HepG2 (cell line): ENCODE measurements around the gene FOXL3. TPM values are rescaled to one million over a fixed set of nuclear protein-coding genes. Genes with fewer than 3 reads are reported as not detected.
A peak's percentile ranks its signal among the peaks of the same experiment; 100 is the strongest.

Experiments
- ATAC-seq: fragments of 200-7000 bp; cut with Tn5 transposase; 3 replicates; pipeline ENCODE4 v1.9.1; 2020; ENCODE audit warnings: mild to moderate bottlenecking, moderate library complexity
- BruUV-seq: library from RNA; stranded (reverse); fragments of 400-500 nt; replicated peaks from 2 replicates; lab custom pipeline; 2021; lab: Mats Ljungman, UMichigan
- CTCF ChIA-PET: fragments of 300-600 bp; formaldehyde crosslinking; extraction: SDS; loops from one replicate; lab custom pipeline; 2021; ENCODE audit warnings: low total read pairs, inconsistent platforms, low intra/inter-chr PET ratio; lab: Yijun Ruan, JAX
- POLR2A ChIA-PET: fragments of 350-600 bp; sonication (Branson Sonifier 250); formaldehyde crosslinking; loops from one replicate; lab custom pipeline; 2020; ENCODE audit warnings: antibody characterized with exemption, inconsistent platforms; lab: Yijun Ruan, JAX
- DNase-seq: peaks from one replicate; pipeline ENCODE4 v3.0.0-alpha.2; 2015; ENCODE audit warnings: low spot score
- FAIRE-seq: peaks from 3 replicates; lab custom pipeline; 2011; peaks lifted over from hg19 to GRCh38; lab: Jason Lieb, UNC
- H2AFZ ChIP-seq: one replicate; pipeline ENCODE4 v1.6.1; 2011; ENCODE audit warnings: low read length, inconsistent platforms
- H3K27ac ChIP-seq: fragments of 300-600 bp; 3 replicates; pipeline ENCODE4 v1.8.0; 2011; ENCODE audit warnings: mixed run types, mild to moderate bottlenecking, mixed read lengths, low read length, inconsistent platforms; ENCODE audit not compliant: insufficient read depth; ENCODE audit errors: extremely low read length
- H3K27me3 ChIP-seq, 2 experiments: fragments of 200-600 bp in 1 of 2; 2 replicates in 1 of 2; 3 replicates in 1 of 2; pipeline versions ENCODE4 v1.6.0 to v1.8.0; 2011; ENCODE audit warnings: low read length in 2 of 2, mild to moderate bottlenecking in 2 of 2, moderate library complexity in 2 of 2, inconsistent platforms in 1 of 2; ENCODE audit not compliant: insufficient read depth in 2 of 2, control insufficient read depth in 1 of 2
- H3K36me3 ChIP-seq, 2 experiments: fragments of 200-600 bp in 1 of 2; replicated peaks in 1 of 2; 2 replicates in 1 of 2; 3 replicates in 1 of 2; pipeline versions ENCODE4 v1.5.1 to v1.8.0; 2011; ENCODE audit warnings: low read length in 2 of 2, inconsistent platforms in 1 of 2; ENCODE audit not compliant: insufficient read depth in 2 of 2, control insufficient read depth in 1 of 2
- H3K4me1 ChIP-seq: 2 replicates; pipeline ENCODE4 v1.5.1; 2012; ENCODE audit warnings: low read length, inconsistent platforms; ENCODE audit not compliant: insufficient read depth
- H3K4me2 ChIP-seq: 2 replicates; pipeline ENCODE4 v1.6.0; 2011; ENCODE audit warnings: low read depth, low read length, inconsistent platforms
- H3K4me3 ChIP-seq, 3 experiments: fragments of 200-600 bp in 1 of 3; sonication (generic), shearing (Covaris generic) in 1 of 3; replicated peaks in 1 of 3; 2 replicates each; pipeline ENCODE4 v1.5.1; 2011 to 2016; ENCODE audit warnings: low read length in 3 of 3, inconsistent platforms in 2 of 3, low read depth in 2 of 3, mild to moderate bottlenecking in 2 of 3, control low read depth in 1 of 3, mixed read lengths in 1 of 3; ENCODE audit not compliant: insufficient read depth in 1 of 3
- H3K79me2 ChIP-seq: one replicate; pipeline ENCODE4 v1.6.1; 2011; ENCODE audit warnings: low read length, inconsistent platforms; ENCODE audit not compliant: insufficient read depth
- H3K9ac ChIP-seq: 2 replicates; pipeline ENCODE4 v1.6.0; 2011; ENCODE audit warnings: mild to moderate bottlenecking, low read depth, low read length, inconsistent platforms; ENCODE audit not compliant: insufficient read depth
- H3K9me3 ChIP-seq: 2 replicates; pipeline ENCODE4 v1.5.1; 2012; ENCODE audit warnings: mild to moderate bottlenecking, low read length
- H4K20me1 ChIP-seq: 2 replicates; pipeline ENCODE4 v1.6.0; 2011; ENCODE audit warnings: inconsistent platforms, mild to moderate bottlenecking, low read length, moderate library complexity; ENCODE audit not compliant: insufficient read depth
- IRX3 ChIP-seq: sonication (generic); formaldehyde crosslinking; IDR thresholded peaks from 2 replicates; pipeline ENCODE4 v1.8.1; 2023; ENCODE audit warnings: mild to moderate bottlenecking, low read depth, missing genetic modification reagents, borderline replicate concordance
- SRSF9 ChIP-seq: fragments of 200-400 bp; formaldehyde crosslinking; IDR thresholded peaks from 2 replicates; pipeline ENCODE4 v1.6.1; 2018; ENCODE audit warnings: borderline replicate concordance, mild to moderate bottlenecking, low read depth, low read length; ENCODE audit not compliant: insufficient read depth, poor library complexity, severe bottlenecking
- TEAD3 ChIP-seq: optimal IDR thresholded peaks from 2 replicates; pipeline ENCODE3; 2016; ENCODE audit warnings: borderline replicate concordance
- TOE1 ChIP-seq: sonication (generic); formaldehyde crosslinking; IDR thresholded peaks from 2 replicates; pipeline ENCODE4 v1.4.0; 2020; ENCODE audit warnings: mild to moderate bottlenecking, missing genetic modification reagents
- UBTF ChIP-seq: sonication (generic); formaldehyde crosslinking; IDR thresholded peaks from 2 replicates; pipeline ENCODE4 v1.4.0; 2020; ENCODE audit warnings: mild to moderate bottlenecking, missing genetic modification reagents
- ZNF12 ChIP-seq: sonication (generic); formaldehyde crosslinking; IDR thresholded peaks from 2 replicates; pipeline ENCODE4 v1.5.0; 2020; ENCODE audit warnings: missing genetic modification reagents
- ZNF383 ChIP-seq: sonication (generic); formaldehyde crosslinking; IDR thresholded peaks from 2 replicates; pipeline ENCODE4 v1.4.0; 2020; ENCODE audit warnings: missing genetic modification reagents, mild to moderate bottlenecking, borderline replicate concordance
- ZNF629 ChIP-seq: sonication (generic); formaldehyde crosslinking; conservative IDR thresholded peaks from 2 replicates; pipeline ENCODE4 v1.5.0; 2020; ENCODE audit warnings: missing genetic modification reagents
- ZNF660 ChIP-seq: sonication (generic); formaldehyde crosslinking; IDR thresholded peaks from 2 replicates; pipeline ENCODE4 v1.5.1; 2020; ENCODE audit warnings: mild to moderate bottlenecking, low read depth, missing genetic modification reagents, borderline replicate concordance
- ZNF775 ChIP-seq: sonication (generic); formaldehyde crosslinking; IDR thresholded peaks from 2 replicates; pipeline ENCODE4 v1.4.0; 2020; ENCODE audit warnings: missing genetic modification reagents, mild to moderate bottlenecking, moderate library complexity, borderline replicate concordance
- WGBS: methylation state at CpG from one replicate; pipeline ENCODE4 v1.1.6; 2017; ENCODE audit warnings: low lambda C conversion rate; 5-methylcytosine and 5-hydroxymethylcytosine counted together
- in situ Hi-C: cut with HindIII; loops from 2 replicates; pipeline ENCODE4 v1.10.0; 2017; ENCODE audit warnings: low pct_unique_long_range_greater_than_20kb; ENCODE audit not compliant: extremely low pct_ligation_motif_present
- intact Hi-C: fragments of 100-400 bp; cut with micrococcal nuclease; formaldehyde crosslinking; loops from one replicate; pipeline ENCODE4 v1.10.0; 2022; ENCODE audit not compliant: unreplicated experiment
- polyA plus RNA-seq, 8 experiments: library from polyadenylated mRNA; depleted of rRNA in 3 of 8; stranded (reverse) in 7 of 8; unstranded in 1 of 8; fragments of >200 nt; fragmentation: Illumina TruSeq in 4 of 8; extraction: Trizol in 4 of 8; gene quantifications; 2 replicates each; pipeline versions ENCODE4 v1.2.1 to v1.2.3, GENCODE V29; 2011 to 2016; ENCODE audit warnings: low read depth in 4 of 8, missing spikeins in 1 of 8, mixed read lengths in 1 of 8; ENCODE audit not compliant: insufficient read depth in 1 of 8
- total RNA-seq, 5 experiments: library from RNA; depleted of rRNA; stranded (reverse); fragments of >200 nt; fragmentation: Illumina TruSeq; extraction: Trizol; gene quantifications; 2 replicates each; pipeline ENCODE4 v1.2.3, GENCODE V29; 2016; ENCODE audit warnings: low read depth in 1 of 5
- TF ChIP-seq, protein P1 (sequence below): sonication (generic); formaldehyde crosslinking; IDR thresholded peaks from 2 replicates; pipeline ENCODE4 v1.5.1; 2020; ENCODE audit warnings: missing genetic modification reagents, mild to moderate bottlenecking, borderline replicate concordance
- TF ChIP-seq, protein P2 (sequence below): sonication (generic); formaldehyde crosslinking; IDR thresholded peaks from 2 replicates; pipeline ENCODE4 v1.8.0; 2022; ENCODE audit warnings: missing genetic modification reagents, mild to moderate bottlenecking, moderate library complexity, borderline replicate concordance

Gene FOXL3
- total and polyA plus RNA-seq, 2 of the 13 experiments (the other 11 are each of a cell fraction or from before 2014, with no cell fraction given): not detected

- FAIRE-seq: no peak
- Histone ChIP-seq H2AFZ (no peak overlapping the region), H3K9ac (no peak overlapping the region), H3K27me3 (peaks cover 4 to 54% of the 10 kb centered on the region in 2 experiments; a peak in 4 of 5 replicates), H3K79me2 (no peaks in the 10 kb centered on the region), H4K20me1 (no peaks in the 10 kb centered on the region), H3K4me3 (no peak overlapping the region), H3K27ac (no peak overlapping the region), H3K4me2 (no peak overlapping the region), H3K36me3 (no peaks in the 10 kb centered on the region), H3K4me1 (peaks cover 53% of the 10 kb centered on the region), H3K9me3 (no peaks in the 10 kb centered on the region)
- intact Hi-C loops (no loop called here), in situ Hi-C loops (no loop called here)
- no TSS peak for BruUV-seq
- CTCF ChIA-PET: no interaction called here
- TF ChIP-seq, protein P1, sequence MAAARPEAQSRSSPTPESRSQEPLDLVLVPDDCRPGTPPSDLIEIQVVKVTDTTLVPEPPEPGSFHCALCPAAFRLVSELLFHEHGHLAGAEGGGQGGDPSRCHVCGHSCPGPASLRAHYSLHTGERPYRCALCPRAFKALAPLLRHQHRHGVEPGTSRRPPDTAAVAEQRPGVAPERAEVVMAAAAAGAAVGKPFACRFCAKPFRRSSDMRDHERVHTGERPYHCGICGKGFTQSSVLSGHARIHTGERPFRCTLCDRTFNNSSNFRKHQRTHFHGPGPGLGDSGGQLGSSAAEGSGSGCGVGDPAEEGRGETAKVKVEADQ (CRISPR knock-in tag): no peak
- TF ChIP-seq, protein P2, sequence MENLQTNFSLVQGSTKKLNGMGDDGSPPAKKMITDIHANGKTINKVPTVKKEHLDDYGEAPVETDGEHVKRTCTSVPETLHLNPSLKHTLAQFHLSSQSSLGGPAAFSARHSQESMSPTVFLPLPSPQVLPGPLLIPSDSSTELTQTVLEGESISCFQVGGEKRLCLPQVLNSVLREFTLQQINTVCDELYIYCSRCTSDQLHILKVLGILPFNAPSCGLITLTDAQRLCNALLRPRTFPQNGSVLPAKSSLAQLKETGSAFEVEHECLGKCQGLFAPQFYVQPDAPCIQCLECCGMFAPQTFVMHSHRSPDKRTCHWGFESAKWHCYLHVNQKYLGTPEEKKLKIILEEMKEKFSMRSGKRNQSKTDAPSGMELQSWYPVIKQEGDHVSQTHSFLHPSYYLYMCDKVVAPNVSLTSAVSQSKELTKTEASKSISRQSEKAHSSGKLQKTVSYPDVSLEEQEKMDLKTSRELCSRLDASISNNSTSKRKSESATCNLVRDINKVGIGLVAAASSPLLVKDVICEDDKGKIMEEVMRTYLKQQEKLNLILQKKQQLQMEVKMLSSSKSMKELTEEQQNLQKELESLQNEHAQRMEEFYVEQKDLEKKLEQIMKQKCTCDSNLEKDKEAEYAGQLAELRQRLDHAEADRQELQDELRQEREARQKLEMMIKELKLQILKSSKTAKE: no peak
- TF ChIP-seq ZNF629 (CRISPR knock-in tag): peak; percentile 85
- no peak for TF ChIP-seq TOE1
- no peak for TF ChIP-seq ZNF383 (CRISPR knock-in tag)
- TF ChIP-seq UBTF: peak; percentile 19; the same call in 1 of the 2 replicates
- TF ChIP-seq SRSF9: no peak
- TF ChIP-seq ZNF660 (CRISPR knock-in tag): no peak
- TF ChIP-seq IRX3: no peak
- TF ChIP-seq ZNF775 (CRISPR knock-in tag): no peak
- TF ChIP-seq TEAD3 (CRISPR knock-in tag): no peak
- TF ChIP-seq ZNF12 (CRISPR knock-in tag): no peak
- ATAC-seq: no peak
- 80% methylated on average over 25 of the region's 27 CpGs for WGBS
- POLR2A ChIA-PET: interaction anchor here (0.6 to 1.6 kb wide), 2 partner anchors 55 to 332 kb away, joined by 3 to 6 read pairs; no protein-coding TSS in a partner anchor
- no peak for DNase-seq
Measured at GRCh38 chr7:317643-318405, 27.9 kb downstream of the FOXL3 start.
